Measurements from ENCODE around the gene PLCL2. TPM values are rescaled to one million over a fixed set of nuclear protein-coding genes. Genes with fewer than 3 reads are reported as not detected.
"Not testable (repeated sequence)": the region's sequence is repeated elsewhere in the genome, so short reads cannot be mapped to it uniquely, and the experiment has no call there.

Gene PLCL2
- total and polyA plus RNA-seq, 9 donors: 12.6 to 54.2 (median 24.7) TPM

GRCh38 chr3:17121336-17121735 is 236.6 kb downstream of the PLCL2 start:
- H3K27me3 ChIP-seq: no peaks in the 10 kb centered on the region
- DNase-seq: no peak
- H3K4me3 ChIP-seq: no peak overlapping the region
- intact Hi-C loops (cut with DNase I): no loop called here
- H3K4me1 ChIP-seq (ENCODE audit: insufficient read depth): no peaks in the 10 kb centered on the region
- no peaks in the 10 kb centered on the region for H3K9me3 ChIP-seq
- H3K27ac ChIP-seq: no peak overlapping the region
- H3K36me3 ChIP-seq: no peaks in the 10 kb centered on the region
- WGBS, 3 donors: 65 to 71% (median 69%) methylated on average over 2 of the region's 2 CpGs
- TF ChIP-seq POLR2A (IDR thresholded peaks at IDR 0.05): no peak
- TF ChIP-seq EP300 (IDR thresholded peaks at IDR 0.05): no peak
- TF ChIP-seq CTCF (IDR thresholded peaks at IDR 0.05): no peak

- DNase-seq: no peak
These were observed 238.0 kb downstream of the PLCL2 start for GRCh38 chr3:17122758-17123157.

GRCh38 chr3:17125738-17126442 is 241.1 kb downstream of the PLCL2 start:
- no peak overlapping the region for H3K27ac ChIP-seq
- no peak overlapping the region for H3K4me3 ChIP-seq
- no peaks in the 10 kb centered on the region for H3K36me3 ChIP-seq
- no peaks in the 10 kb centered on the region for H3K9me3 ChIP-seq
- TF ChIP-seq POLR2A (IDR thresholded peaks at IDR 0.05): no peak
- TF ChIP-seq CTCF (IDR thresholded peaks at IDR 0.05): no peak
- TF ChIP-seq EP300 (IDR thresholded peaks at IDR 0.05): no peak
- DNase-seq: no peak
- WGBS, 3 donors: 78 to 83% (median 80%) methylated on average over 2 of the region's 2 CpGs
- peaks cover 2% of the 10 kb centered on the region for H3K27me3 ChIP-seq
- H3K4me1 ChIP-seq (ENCODE audit: insufficient read depth): no peaks in the 10 kb centered on the region
- intact Hi-C loops (cut with DNase I): no loop called here

More at GRCh38 chr3:17122758-17123157, 238.0 kb downstream of the PLCL2 start:
- Histone ChIP-seq H3K4me1 (ENCODE audit: insufficient read depth) (no peaks in the 10 kb centered on the region), H3K27ac (no peak overlapping the region), H3K4me3 (no peak overlapping the region), H3K9me3 (no peaks in the 10 kb centered on the region), H3K36me3 (no peaks in the 10 kb centered on the region), H3K27me3 (peaks cover 2% of the 10 kb centered on the region)
- WGBS, 3 donors: 86 to 92% (median 87%) methylated on average over 3 of the region's 3 CpGs
- TF ChIP-seq CTCF (IDR thresholded peaks at IDR 0.05) (no peak), POLR2A (IDR thresholded peaks at IDR 0.05) (no peak), EP300 (IDR thresholded peaks at IDR 0.05) (no peak)
- intact Hi-C loops (cut with DNase I): no loop called here

- DNase-seq; intact Hi-C loops (cut with DNase I); H3K9me3 ChIP-seq; H3K4me1 ChIP-seq (ENCODE audit: insufficient read depth); H3K27ac ChIP-seq; H3K36me3 ChIP-seq; H3K27me3 ChIP-seq; H3K4me3 ChIP-seq: not testable (repeated sequence)
- 94 to 98% (median 98%) methylated on average over 3 of the region's 3 CpGs for WGBS, 3 donors
These were observed 243.9 kb downstream of the PLCL2 start for GRCh38 chr3:17128671-17129070.

GRCh38 chr3:17129556-17129955 is 244.8 kb downstream of the PLCL2 start:
- H3K4me3 ChIP-seq: no peak overlapping the region
- intact Hi-C loops (cut with DNase I): no loop called here
- WGBS, 3 donors: 81 to 98% (median 90%) methylated on average over 3 of the region's 3 CpGs
- no peak for DNase-seq
- H3K36me3 ChIP-seq: no peaks in the 10 kb centered on the region
- H3K27ac ChIP-seq: no peak overlapping the region
- no peaks in the 10 kb centered on the region for H3K9me3 ChIP-seq
- H3K4me1 ChIP-seq (ENCODE audit: insufficient read depth): no peaks in the 10 kb centered on the region
- TF ChIP-seq EP300 (IDR thresholded peaks at IDR 0.05) (no peak), CTCF (IDR thresholded peaks at IDR 0.05) (no peak), POLR2A (IDR thresholded peaks at IDR 0.05) (no peak)
- H3K27me3 ChIP-seq: peaks cover 2% of the 10 kb centered on the region

All from ovary (tissue), 9 donors.